ENCODE data around the gene MCF2L.

Gene MCF2L

GRCh38 chr13:112983042-112983305, 14.0 kb downstream of the MCF2L start:
- no peak for DNase-seq

- no peak for DNase-seq
These were observed 14.6 kb downstream of the MCF2L start for GRCh38 chr13:112983428-112984196.

GRCh38 chr13:112984501-112984900, 15.5 kb downstream of the MCF2L start:
- no peak for DNase-seq

- DNase-seq, result no peak
These were observed 16.2 kb downstream of the MCF2L start for GRCh38 chr13:112984954-112985802.

GRCh38 chr13:112985803-112986408, 16.9 kb downstream of the MCF2L start:
- no peak for DNase-seq

GRCh38 chr13:112986470-112986869, 17.5 kb downstream of the MCF2L start:
- DNase-seq, result no peak

- DNase-seq, result no peak
These were observed 18.1 kb downstream of the MCF2L start for GRCh38 chr13:112986946-112987681.

- no peak for DNase-seq
These were observed 18.6 kb downstream of the MCF2L start for GRCh38 chr13:112987682-112988024.

GRCh38 chr13:112990783-112991182, 21.8 kb downstream of the MCF2L start:
- peak; percentile 95 for DNase-seq

- no peak for DNase-seq
These were observed 22.6 kb downstream of the MCF2L start for GRCh38 chr13:112991609-112992008.

- no peak for DNase-seq
These were observed 24.1 kb downstream of the MCF2L start for GRCh38 chr13:112992931-112993680.

GRCh38 chr13:112994084-112994780, 25.2 kb downstream of the MCF2L start:
- DNase-seq, result no peak

GRCh38 chr13:112994781-112995355, 25.9 kb downstream of the MCF2L start:
- no peak for DNase-seq

- DNase-seq, result peak; percentile 87
These were observed 26.6 kb downstream of the MCF2L start for GRCh38 chr13:112995395-112996191.

GRCh38 chr13:112996671-112997091, 27.7 kb downstream of the MCF2L start:
- no peak for DNase-seq

GRCh38 chr13:112997188-112998130, 28.4 kb downstream of the MCF2L start:
- DNase-seq, result no peak

GRCh38 chr13:112998521-112999280, 29.7 kb downstream of the MCF2L start:
- DNase-seq, result no peak

- no peak for DNase-seq
These were observed 30.6 kb downstream of the MCF2L start for GRCh38 chr13:112999414-113000177.

All from NCI-H345 (cell line).